Breast epithelium (tissue), 4 donors: ENCODE data around the gene WFDC12. TPM values are rescaled to one million over a fixed set of nuclear protein-coding genes. Genes with fewer than 3 reads are reported as not detected.

Experiments used
- DNase-seq, 2 donors: peaks; one replicate each; pipeline ENCODE4 v3.0.0-alpha.2; 2019; ENCODE audit warnings: low spot score in 2 of 2
- H3K27ac ChIP-seq, 2 donors: fragments of 200-600 bp; sonication (generic) in 1 of 2; one replicate each; pipeline ENCODE4 v1.5.1; 2016 to 2019; ENCODE audit warnings: mild to moderate bottlenecking in 1 of 2
- H3K27me3 ChIP-seq, 2 donors: fragments of 200-600 bp; sonication (generic) in 1 of 2; one replicate each; pipeline versions ENCODE4 v1.5.1 to v1.6.0; 2017 to 2019; ENCODE audit warnings: control low read depth in 1 of 2, mild to moderate bottlenecking in 1 of 2
- H3K36me3 ChIP-seq: fragments of 200-600 bp; one replicate; pipeline ENCODE4 v1.5.1; 2019
- H3K4me1 ChIP-seq, 2 donors: fragments of 200-600 bp; sonication (generic); one replicate each; pipeline ENCODE4 v1.5.1; 2016 to 2019; ENCODE audit warnings: control low read depth in 1 of 2
- H3K4me3 ChIP-seq, 3 donors: fragments of 200-600 bp; sonication (generic); 1 replicate in 2 of 3; 2 replicates in 1 of 3; pipeline ENCODE4 v1.5.1; 2016 to 2019; ENCODE audit warnings: mild to moderate bottlenecking in 3 of 3, moderate library complexity in 2 of 3
- H3K9me3 ChIP-seq, 2 donors: fragments of 200-600 bp; sonication (generic) in 1 of 2; one replicate each; pipeline ENCODE4 v1.5.1; 2016 to 2019; ENCODE audit warnings: control low read depth in 1 of 2
- CTCF ChIP-seq, 3 donors: fragments of 450-650 bp; IDR thresholded peaks; one replicate each; pipeline ENCODE4 v1.5.1; 2016 to 2017; ENCODE audit warnings: antibody characterized with exemption in 3 of 3, mild to moderate bottlenecking in 3 of 3, moderate library complexity in 3 of 3
- POLR2A ChIP-seq: fragments of 450-650 bp; IDR thresholded peaks from one replicate; pipeline ENCODE4 v1.6.1; 2016; ENCODE audit warnings: antibody characterized with exemption, mild to moderate bottlenecking, moderate library complexity
- POLR2AphosphoS5 ChIP-seq, 3 donors: sonication (generic); formaldehyde crosslinking; IDR thresholded peaks; one replicate each; pipeline ENCODE4 v1.6.1; 2017; ENCODE audit warnings: antibody characterized with exemption in 3 of 3
- intact Hi-C: fragments of 100-400 bp; cut with DNase I; formaldehyde crosslinking; loops from one replicate; pipeline ENCODE4 v1.15.1; 2023; ENCODE audit warnings: low total_unique reads
- total RNA-seq, 3 donors: library from RNA; depleted of rRNA; stranded (reverse); fragments of >200 nt; gene quantifications; one replicate each; pipeline ENCODE4 v1.1.0, GENCODE V29; 2016

Gene WFDC12
- total RNA-seq, 3 donors from 2014 or later = not detected

- H3K4me1 ChIP-seq = no peaks in the 10 kb centered on the region
- no peak overlapping the region for H3K4me3 ChIP-seq
- intact Hi-C loops = no loop called here
- TF ChIP-seq POLR2A (no peak), POLR2AphosphoS5 (IDR thresholded peaks at IDR 0.05) (no peak), CTCF (IDR thresholded peaks at IDR 0.05) (no peak)
- no peaks in the 10 kb centered on the region for H3K36me3 ChIP-seq
- H3K9me3 ChIP-seq = no peaks in the 10 kb centered on the region
- no peak for DNase-seq
- H3K27me3 ChIP-seq = no peaks in the 10 kb centered on the region
- no peak overlapping the region for H3K27ac ChIP-seq
Measured at GRCh38 chr20:45104786-45105185, 19.5 kb downstream of the WFDC12 start.

GRCh38 chr20:45103072-45103471, 21.2 kb downstream of the WFDC12 start:
- Histone ChIP-seq H3K27ac (no peak overlapping the region), H3K27me3 (peaks cover 0 to 8% of the 10 kb centered on the region in 2 donors), H3K4me1 (peaks cover 0 to 5% of the 10 kb centered on the region in 2 donors), H3K9me3 (no peaks in the 10 kb centered on the region), H3K36me3 (no peaks in the 10 kb centered on the region), H3K4me3 (no peak overlapping the region)
- TF ChIP-seq CTCF (IDR thresholded peaks at IDR 0.05) (no peak), POLR2AphosphoS5 (IDR thresholded peaks at IDR 0.05) (no peak), POLR2A (no peak)
- intact Hi-C loops = no loop called here
- no peak for DNase-seq

GRCh38 chr20:45101333-45101850, 22.9 kb downstream of the WFDC12 start:
- Histone ChIP-seq H3K27ac (peak overlapping the region in 1 of 2 donors; percentile 45), H3K36me3 (no peaks in the 10 kb centered on the region), H3K9me3 (no peaks in the 10 kb centered on the region), H3K27me3 (peaks cover 2 to 25% of the 10 kb centered on the region in 2 donors), H3K4me3 (no peak overlapping the region), H3K4me1 (peaks cover 0 to 5% of the 10 kb centered on the region in 2 donors)
- TF ChIP-seq CTCF (IDR thresholded peaks at IDR 0.05) (no peak), POLR2A (no peak), POLR2AphosphoS5 (IDR thresholded peaks at IDR 0.05) (no peak)
- intact Hi-C loops = no loop called here
- DNase-seq = peak in 1 of 2 donors; percentile 22

- TF ChIP-seq POLR2A = no peak
- no peak for TF ChIP-seq CTCF (IDR thresholded peaks at IDR 0.05)
- no peak for TF ChIP-seq POLR2AphosphoS5 (IDR thresholded peaks at IDR 0.05)
- no peaks in the 10 kb centered on the region for H3K9me3 ChIP-seq
- peaks cover 0 to 5% of the 10 kb centered on the region in 2 donors for H3K4me1 ChIP-seq
- H3K36me3 ChIP-seq = no peaks in the 10 kb centered on the region
- H3K27me3 ChIP-seq = peaks cover 2 to 31% of the 10 kb centered on the region in 2 donors
- DNase-seq = no peak
- peak within 1 kb of the TSS in 2 of 3 donors; percentile 20 to 41 for H3K4me3 ChIP-seq
- H3K27ac ChIP-seq = peak within 1 kb of the TSS in 1 of 2 donors; percentile 45
- intact Hi-C loops = no loop called here
Measured at GRCh38 chr20:45100563-45101245, 23.6 kb downstream of the WFDC12 start, which contains the start of gene KCNS1. Gene KCNS1, minus strand, starts transcription at chr20:45101127. Its CDS starts 1,891 bp downstream, at chr20:45099236.

GRCh38 chr20:45098103-45098773, 26.0 kb downstream of the WFDC12 start:
- Histone ChIP-seq H3K27me3 (peaks cover 2 to 31% of the 10 kb centered on the region in 2 donors), H3K9me3 (no peaks in the 10 kb centered on the region), H3K4me1 (peaks cover 0 to 5% of the 10 kb centered on the region in 2 donors), H3K27ac (no peak overlapping the region), H3K36me3 (no peaks in the 10 kb centered on the region), H3K4me3 (peak overlapping the region in 2 of 3 donors; percentile 12 to 49)
- DNase-seq = no peak
- intact Hi-C loops = no loop called here
- TF ChIP-seq CTCF (IDR thresholded peaks at IDR 0.05) (no peak), POLR2A (no peak), POLR2AphosphoS5 (IDR thresholded peaks at IDR 0.05) (no peak)
